OCI-LY1 (cell line): ENCODE results near the gene PARD3.

Source experiments
- H2AFZ ChIP-seq: fragments of 200-600 bp; sonication (generic), shearing (Covaris generic); 2 replicates; pipeline ENCODE4 v1.6.0; 2014; ENCODE audit warnings: antibody characterized with exemption, mild to moderate bottlenecking, low read length
- H3F3A ChIP-seq: fragments of 200-600 bp; sonication (generic), shearing (Covaris generic); 2 replicates; pipeline ENCODE4 v1.6.0; 2014; ENCODE audit warnings: mild to moderate bottlenecking, antibody characterized with exemption, low read length, moderate library complexity; ENCODE audit not compliant: insufficient read depth
- H3K27ac ChIP-seq: fragments of 200-600 bp; sonication (generic); 2 replicates; pipeline ENCODE4 v1.5.1; 2014; ENCODE audit warnings: low read length, mixed run types, mild to moderate bottlenecking, low read depth; ENCODE audit not compliant: poor library complexity, severe bottlenecking
- H3K27me3 ChIP-seq: fragments of 200-600 bp; sonication (generic); 2 replicates; pipeline ENCODE4 v1.6.0; 2014; ENCODE audit warnings: antibody characterized with exemption, mild to moderate bottlenecking, low read length, moderate library complexity; ENCODE audit not compliant: insufficient read depth
- H3K36me3 ChIP-seq: fragments of 200-600 bp; sonication (generic); 2 replicates; pipeline ENCODE4 v1.6.1; 2014; ENCODE audit warnings: mild to moderate bottlenecking, antibody characterized with exemption, low read length, moderate library complexity, mixed read lengths; ENCODE audit not compliant: insufficient read depth
- H3K4me1 ChIP-seq: fragments of 200-600 bp; sonication (generic); 2 replicates; pipeline ENCODE4 v1.5.1; 2014; ENCODE audit warnings: mild to moderate bottlenecking, low read length, moderate library complexity; ENCODE audit not compliant: insufficient read depth, severe bottlenecking
- H3K4me2 ChIP-seq: fragments of 200-600 bp; sonication (generic), shearing (Covaris generic); 2 replicates; pipeline ENCODE4 v1.6.1; 2014; ENCODE audit warnings: low read length
- H3K4me3 ChIP-seq: fragments of 200-600 bp; sonication (generic); 2 replicates; pipeline ENCODE4 v1.5.1; 2014; ENCODE audit warnings: low read length, low read depth, mild to moderate bottlenecking, mixed read lengths; ENCODE audit not compliant: poor library complexity, severe bottlenecking
- H3K79me2 ChIP-seq: fragments of 200-600 bp; shearing (Covaris generic); 2 replicates; pipeline ENCODE4 v1.6.1; 2016; ENCODE audit warnings: mixed run types, low read length, mixed read lengths; ENCODE audit not compliant: insufficient read depth
- H3K9ac ChIP-seq: fragments of 200-600 bp; sonication (generic), shearing (Covaris generic); 2 replicates; pipeline ENCODE4 v1.6.1; 2014; ENCODE audit warnings: mild to moderate bottlenecking, low read length, mixed read lengths
- H3K9me2 ChIP-seq: fragments of 200-600 bp; sonication (generic), shearing (Covaris generic); 2 replicates; pipeline ENCODE4 v1.6.1; 2014; ENCODE audit warnings: low read depth, mild to moderate bottlenecking, low read length, mixed read lengths
- H3K9me3 ChIP-seq: fragments of 200-600 bp; shearing (Covaris generic); 2 replicates; pipeline ENCODE4 v1.6.1; 2014; ENCODE audit warnings: low read length, mixed read lengths
- H4K20me1 ChIP-seq: fragments of 200-600 bp; sonication (generic), shearing (Covaris generic); 2 replicates; pipeline ENCODE4 v1.6.0; 2016; ENCODE audit warnings: mild to moderate bottlenecking, low read length; ENCODE audit not compliant: insufficient read depth
- EZH2 ChIP-seq: fragments of 200-600 bp; sonication (generic), shearing (Covaris generic); IDR thresholded peaks from 2 replicates; pipeline ENCODE4 v1.8.0; 2017; ENCODE audit warnings: borderline replicate concordance, mixed run types, mild to moderate bottlenecking, antibody characterized with exemption, low read length, moderate library complexity, mixed read lengths
- TF ChIP-seq, protein P1 (sequence below): fragments of 200-600 bp; sonication (generic), shearing (Covaris generic); IDR thresholded peaks from 2 replicates; pipeline ENCODE4 v1.5.1; 2017; ENCODE audit warnings: mild to moderate bottlenecking, antibody characterized with exemption, low read length, moderate library complexity, mixed read lengths

Gene PARD3

GRCh38 chr10:34480345-34480744 lies 334.8 kb downstream of the PARD3 start:
- H3K27ac ChIP-seq = no peak overlapping the region
- H3K9ac ChIP-seq = no peak overlapping the region
- H2AFZ ChIP-seq = no peak overlapping the region
- no peaks in the 10 kb centered on the region for H3K9me3 ChIP-seq
- H3K4me3 ChIP-seq = no peak overlapping the region
- H3F3A ChIP-seq = no peaks in the 10 kb centered on the region
- H4K20me1 ChIP-seq = no peaks in the 10 kb centered on the region
- H3K9me2 ChIP-seq = no peaks in the 10 kb centered on the region
- no peak overlapping the region for H3K4me2 ChIP-seq
- no peaks in the 10 kb centered on the region; the same call in 1 of the 2 replicates for H3K27me3 ChIP-seq
- H3K79me2 ChIP-seq = no peaks in the 10 kb centered on the region
- H3K36me3 ChIP-seq = no peaks in the 10 kb centered on the region
- TF ChIP-seq, protein P1, sequence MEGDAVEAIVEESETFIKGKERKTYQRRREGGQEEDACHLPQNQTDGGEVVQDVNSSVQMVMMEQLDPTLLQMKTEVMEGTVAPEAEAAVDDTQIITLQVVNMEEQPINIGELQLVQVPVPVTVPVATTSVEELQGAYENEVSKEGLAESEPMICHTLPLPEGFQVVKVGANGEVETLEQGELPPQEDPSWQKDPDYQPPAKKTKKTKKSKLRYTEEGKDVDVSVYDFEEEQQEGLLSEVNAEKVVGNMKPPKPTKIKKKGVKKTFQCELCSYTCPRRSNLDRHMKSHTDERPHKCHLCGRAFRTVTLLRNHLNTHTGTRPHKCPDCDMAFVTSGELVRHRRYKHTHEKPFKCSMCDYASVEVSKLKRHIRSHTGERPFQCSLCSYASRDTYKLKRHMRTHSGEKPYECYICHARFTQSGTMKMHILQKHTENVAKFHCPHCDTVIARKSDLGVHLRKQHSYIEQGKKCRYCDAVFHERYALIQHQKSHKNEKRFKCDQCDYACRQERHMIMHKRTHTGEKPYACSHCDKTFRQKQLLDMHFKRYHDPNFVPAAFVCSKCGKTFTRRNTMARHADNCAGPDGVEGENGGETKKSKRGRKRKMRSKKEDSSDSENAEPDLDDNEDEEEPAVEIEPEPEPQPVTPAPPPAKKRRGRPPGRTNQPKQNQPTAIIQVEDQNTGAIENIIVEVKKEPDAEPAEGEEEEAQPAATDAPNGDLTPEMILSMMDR = no peak
- no peak for TF ChIP-seq EZH2
- no peaks in the 10 kb centered on the region for H3K4me1 ChIP-seq

DNA sequence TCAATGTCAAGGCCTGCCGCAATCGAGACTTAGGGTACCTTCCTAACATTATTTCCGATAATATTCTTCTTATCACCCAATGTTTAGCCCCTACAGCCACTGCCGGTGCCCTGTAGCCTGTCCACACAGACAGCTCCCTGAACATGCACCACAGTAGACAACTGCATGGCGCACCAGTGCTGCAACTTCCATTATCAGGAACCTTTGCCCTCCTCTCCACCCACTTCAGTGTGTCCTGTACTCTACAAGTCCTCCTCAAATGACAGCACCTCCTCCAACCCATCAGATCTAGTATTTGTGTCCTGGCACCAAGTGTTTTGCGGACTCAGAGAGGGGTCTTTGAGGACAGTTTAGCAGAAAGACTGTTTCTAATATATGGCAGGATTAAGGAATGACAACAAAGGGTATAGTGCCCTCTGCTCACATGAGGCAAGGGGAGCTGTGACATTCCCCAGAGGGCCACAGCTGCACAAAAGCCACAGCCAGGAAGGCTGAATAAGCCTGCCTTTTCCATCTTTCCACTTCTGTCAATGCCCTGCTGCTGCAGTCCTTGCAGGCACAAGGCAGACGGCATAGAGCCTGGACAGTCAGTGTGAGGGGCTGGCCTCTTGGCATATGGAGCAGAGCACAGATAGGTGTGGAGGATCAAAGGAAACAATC lies 335.4 kb downstream of the PARD3 start:
- H3K79me2 ChIP-seq = no peaks in the 10 kb centered on the region
- H3K4me2 ChIP-seq = no peak overlapping the region
- no peaks in the 10 kb centered on the region; the same call in 1 of the 2 replicates for H3K27me3 ChIP-seq
- TF ChIP-seq, protein P1 = no peak
- no peak for TF ChIP-seq EZH2
- H3K4me3 ChIP-seq = no peak overlapping the region
- no peaks in the 10 kb centered on the region for H3K9me3 ChIP-seq
- no peaks in the 10 kb centered on the region for H3F3A ChIP-seq
- no peaks in the 10 kb centered on the region for H3K4me1 ChIP-seq
- H4K20me1 ChIP-seq = no peaks in the 10 kb centered on the region
- H3K36me3 ChIP-seq = no peaks in the 10 kb centered on the region
- H3K9me2 ChIP-seq = no peaks in the 10 kb centered on the region
- no peak overlapping the region for H2AFZ ChIP-seq
- no peak overlapping the region for H3K9ac ChIP-seq
- H3K27ac ChIP-seq = no peak overlapping the region

DNA sequence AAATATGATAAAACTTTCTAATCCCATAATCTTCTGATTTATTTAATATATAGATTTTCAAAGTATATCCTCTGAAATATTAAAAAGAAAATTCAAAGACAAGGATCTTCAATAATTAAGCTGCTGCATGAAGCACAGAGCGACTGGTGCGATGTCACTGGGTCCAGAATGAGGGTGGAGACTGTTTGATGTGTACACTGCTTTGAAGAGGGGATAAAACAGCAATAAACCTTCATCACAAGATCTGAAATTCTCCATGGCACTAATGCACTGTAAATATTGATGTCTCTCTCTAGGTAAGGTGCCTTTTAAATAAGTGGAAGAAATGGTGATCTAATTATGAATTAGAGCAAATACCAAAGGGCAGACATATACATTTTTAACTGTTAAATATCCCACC lies 337.8 kb downstream of the PARD3 start:
- H3K9me3 ChIP-seq = no peaks in the 10 kb centered on the region
- no peaks in the 10 kb centered on the region for H3K9me2 ChIP-seq
- no peak overlapping the region for H2AFZ ChIP-seq
- no peaks in the 10 kb centered on the region for H3K36me3 ChIP-seq
- no peak overlapping the region for H3K4me2 ChIP-seq
- H3K4me3 ChIP-seq = no peak overlapping the region
- no peaks in the 10 kb centered on the region for H3K4me1 ChIP-seq
- no peaks in the 10 kb centered on the region; the same call in 1 of the 2 replicates for H3K27me3 ChIP-seq
- no peak for TF ChIP-seq EZH2
- TF ChIP-seq, protein P1 = no peak
- H3K27ac ChIP-seq = no peak overlapping the region
- H3K9ac ChIP-seq = no peak overlapping the region
- no peaks in the 10 kb centered on the region for H3F3A ChIP-seq
- H3K79me2 ChIP-seq = no peaks in the 10 kb centered on the region
- H4K20me1 ChIP-seq = no peaks in the 10 kb centered on the region
